GM18520 (cell line): ENCODE measurements around the gene SLC17A5.
A peak's percentile ranks its signal among the peaks of the same experiment; 100 is the strongest.
"Not testable (repeated sequence)": the region's sequence is repeated elsewhere in the genome, so short reads cannot be mapped to it uniquely, and the experiment has no call there.

Experiments
- ATAC-seq: cut with Tn5 transposase; IDR thresholded peaks from one replicate; pipeline ENCODE4 v1.9.1; 2021; ENCODE audit not compliant: unreplicated experiment

SLC17A5 gene, protein sequence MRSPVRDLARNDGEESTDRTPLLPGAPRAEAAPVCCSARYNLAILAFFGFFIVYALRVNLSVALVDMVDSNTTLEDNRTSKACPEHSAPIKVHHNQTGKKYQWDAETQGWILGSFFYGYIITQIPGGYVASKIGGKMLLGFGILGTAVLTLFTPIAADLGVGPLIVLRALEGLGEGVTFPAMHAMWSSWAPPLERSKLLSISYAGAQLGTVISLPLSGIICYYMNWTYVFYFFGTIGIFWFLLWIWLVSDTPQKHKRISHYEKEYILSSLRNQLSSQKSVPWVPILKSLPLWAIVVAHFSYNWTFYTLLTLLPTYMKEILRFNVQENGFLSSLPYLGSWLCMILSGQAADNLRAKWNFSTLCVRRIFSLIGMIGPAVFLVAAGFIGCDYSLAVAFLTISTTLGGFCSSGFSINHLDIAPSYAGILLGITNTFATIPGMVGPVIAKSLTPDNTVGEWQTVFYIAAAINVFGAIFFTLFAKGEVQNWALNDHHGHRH

DNA sequence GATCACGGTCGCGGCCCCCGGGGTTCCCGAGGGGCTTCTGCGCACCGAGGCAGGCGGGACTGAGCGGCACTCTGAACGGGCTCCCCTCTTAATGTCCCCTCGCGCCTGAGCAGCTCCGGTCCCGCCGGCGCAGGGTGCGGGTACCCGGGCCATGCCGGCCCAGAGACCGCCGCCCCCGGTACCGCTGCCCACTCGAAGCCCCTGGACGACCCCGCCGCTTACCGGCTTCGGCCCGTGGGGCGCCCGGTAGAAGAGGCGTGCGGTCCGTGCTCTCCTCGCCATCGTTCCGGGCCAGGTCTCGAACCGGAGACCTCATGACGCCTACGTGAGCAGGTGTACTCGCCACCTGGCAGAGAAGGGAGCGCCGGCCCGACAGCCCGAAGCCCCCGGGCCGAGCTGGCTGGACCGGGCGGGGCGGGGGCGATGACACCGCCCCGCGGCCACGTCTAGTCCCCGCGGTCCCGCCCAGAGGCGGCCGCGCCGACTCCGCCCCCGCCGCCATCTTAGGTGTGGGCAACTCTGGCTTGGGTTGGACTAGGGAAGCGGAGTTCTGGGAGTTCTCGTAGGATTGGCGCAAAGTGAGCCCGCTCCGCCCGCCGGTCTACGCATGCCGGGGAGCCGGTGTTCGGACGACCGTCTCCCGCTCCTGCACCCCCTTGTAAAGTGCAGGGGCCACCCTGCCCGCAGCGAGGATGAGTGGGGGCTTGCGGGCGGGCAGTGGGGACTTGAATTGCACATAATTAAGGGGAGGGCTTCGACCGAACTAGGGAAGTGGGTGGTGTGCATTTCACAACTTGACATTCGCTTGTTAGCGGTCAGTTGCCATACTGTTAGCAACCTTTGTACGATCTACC is at the start of gene SLC17A5:
Gene SLC17A5 (minus strand): TSS at position 422 of the 854 bp plus-strand sequence. CDS start 106 bp downstream, at position 316.
- ATAC-seq: peak; percentile 88

DNA sequence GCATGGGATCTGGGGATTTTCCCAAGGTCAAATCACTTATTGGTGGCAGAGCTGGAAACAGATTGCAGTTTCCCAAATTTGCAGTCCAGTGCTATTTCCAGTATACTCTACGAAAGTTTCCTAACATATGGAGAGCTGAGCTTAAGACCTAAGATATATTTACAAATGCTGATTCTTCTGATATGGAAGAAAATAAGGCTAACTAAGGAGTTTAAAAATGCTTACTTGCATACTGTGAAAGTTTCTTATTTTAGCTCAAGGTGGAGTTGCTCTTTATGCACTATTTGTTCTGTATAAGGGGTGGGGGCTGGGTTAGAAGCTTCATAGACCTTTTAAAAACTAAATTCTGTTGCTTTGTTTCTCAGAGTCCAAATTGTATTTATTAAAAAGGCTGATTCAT is 49.7 kb upstream of the SLC17A5 start:
- ATAC-seq: no peak

DNA sequence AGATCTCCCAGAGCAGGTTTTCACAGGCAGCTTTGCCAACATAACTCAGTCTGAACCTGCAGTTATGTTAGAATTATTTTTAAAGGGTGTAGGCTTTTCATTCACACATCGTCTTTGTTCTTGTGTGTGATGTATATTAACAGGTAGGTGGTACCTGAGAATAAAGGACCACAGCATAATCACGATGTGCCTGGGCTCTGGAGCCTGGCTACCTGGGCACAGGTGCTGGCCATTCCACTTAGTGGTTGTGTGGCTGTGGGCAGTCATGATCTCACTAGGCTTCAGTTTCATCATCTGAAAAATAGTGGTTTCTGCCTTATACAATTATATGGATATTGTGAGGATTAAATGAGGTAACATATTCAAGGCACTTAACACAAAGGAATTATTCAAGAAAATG is 48.7 kb upstream of the SLC17A5 start:
- no peak for ATAC-seq

DNA sequence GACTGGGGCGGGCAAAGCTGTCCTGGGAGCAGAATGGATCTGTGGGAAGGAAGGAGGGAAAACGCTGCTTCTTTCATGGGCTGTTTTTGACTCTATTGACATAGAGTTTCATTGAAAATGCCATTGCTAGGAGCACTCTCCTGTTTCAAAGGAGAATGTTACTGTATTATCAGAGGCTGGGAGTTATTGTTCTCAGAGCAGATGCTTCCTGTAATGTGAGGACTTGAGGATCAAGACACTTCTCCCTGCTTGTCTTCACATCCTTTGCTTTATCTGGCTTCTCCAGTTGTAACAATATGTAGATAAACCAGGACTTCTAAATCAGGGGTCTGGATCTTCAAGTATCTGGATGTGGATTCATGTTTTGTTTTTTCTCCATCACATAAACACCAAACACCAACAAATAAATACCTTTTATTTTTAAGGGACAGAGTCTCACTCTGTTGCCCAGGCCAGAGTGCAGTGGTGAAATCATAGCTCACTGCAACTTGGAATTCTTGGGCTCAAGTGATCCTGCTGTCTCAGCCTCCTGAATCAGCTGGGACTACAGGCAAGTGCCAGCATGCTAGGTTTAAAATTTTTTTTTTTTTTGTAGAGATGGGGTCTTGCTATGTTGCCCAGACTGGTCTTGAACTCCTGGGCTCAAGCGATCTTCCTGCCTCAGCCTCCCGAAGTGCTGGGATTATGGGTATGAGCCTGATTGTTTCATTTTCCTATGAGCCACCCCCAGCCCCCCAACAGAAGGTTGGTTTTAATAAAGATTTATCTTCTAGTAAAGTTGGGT is 46.1 kb upstream of the SLC17A5 start:
- ATAC-seq: no peak

DNA sequence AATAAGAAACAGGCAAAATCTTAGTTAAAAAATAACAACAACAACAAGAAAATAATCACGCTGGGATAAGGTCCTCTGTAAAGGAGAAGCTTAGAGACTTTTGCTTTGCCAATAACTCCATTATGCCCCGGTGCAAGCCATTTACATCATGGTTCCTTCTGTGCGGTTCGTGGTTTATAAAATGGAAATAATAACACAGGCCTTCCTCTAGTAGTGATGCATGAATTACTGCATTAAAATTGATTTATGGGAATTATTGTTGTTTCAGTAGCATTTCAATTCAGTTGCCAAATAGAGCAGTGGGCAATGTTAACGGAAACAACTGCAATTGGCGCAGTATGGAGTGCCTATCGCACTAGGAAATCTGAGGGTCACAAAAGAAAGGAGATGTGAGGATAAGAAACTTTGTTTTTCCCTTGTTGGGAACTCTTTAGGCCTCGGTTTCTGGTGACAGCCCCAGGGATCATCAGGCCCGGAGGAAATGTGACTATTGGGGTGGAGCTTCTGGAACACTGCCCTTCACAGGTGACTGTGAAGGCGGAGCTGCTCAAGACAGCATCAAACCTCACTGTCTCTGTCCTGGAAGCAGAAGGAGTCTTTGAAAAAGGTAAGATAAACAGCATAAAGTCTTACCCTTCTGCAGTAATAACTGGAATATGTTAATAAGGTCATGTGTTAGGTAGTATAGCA is 43.3 kb upstream of the SLC17A5 start:
- ATAC-seq: no peak

DNA sequence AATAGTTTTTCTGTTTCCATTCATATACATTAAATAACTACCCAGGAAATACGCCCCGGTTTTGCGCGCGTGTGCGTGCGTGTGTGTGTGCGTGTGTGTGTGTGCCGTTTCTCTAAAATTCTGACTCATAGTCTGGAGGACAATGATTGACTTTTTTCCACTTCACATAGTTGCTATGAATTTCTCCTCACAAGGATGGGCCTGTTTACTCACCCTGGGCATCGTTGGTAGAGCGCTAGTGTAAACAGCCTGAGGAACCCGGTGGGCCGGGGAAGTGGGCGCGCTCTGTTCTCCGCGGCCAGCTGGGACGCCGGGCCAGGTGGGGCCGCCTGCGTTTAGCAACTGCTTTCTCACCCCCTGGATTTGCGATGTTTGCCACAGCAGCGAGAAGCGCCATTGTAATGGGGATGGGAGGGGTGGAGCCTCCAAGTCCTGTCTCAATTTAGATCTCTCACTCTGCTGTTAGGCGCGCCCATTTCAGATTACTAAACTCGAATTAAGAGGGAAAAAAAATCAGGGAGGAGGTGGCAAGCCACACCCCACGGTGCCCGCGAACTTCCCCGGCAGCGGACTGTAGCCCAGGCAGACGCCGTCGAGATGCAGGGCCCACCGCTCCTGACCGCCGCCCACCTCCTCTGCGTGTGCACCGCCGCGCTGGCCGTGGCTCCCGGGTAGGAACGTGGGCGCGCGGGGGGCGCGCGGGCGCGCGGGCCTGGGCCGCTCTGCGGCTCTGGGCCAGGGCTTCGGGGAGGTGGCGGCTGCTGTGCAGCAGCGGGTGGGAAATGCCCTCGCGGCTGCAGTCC is 42.0 kb upstream of the SLC17A5 start, which contains the start of gene CD109:
Gene CD109 (plus strand): TSS at position 585 of the 803 bp plus-strand sequence. CDS start 13 bp downstream, at position 598.
- peak; percentile 36 for ATAC-seq

DNA sequence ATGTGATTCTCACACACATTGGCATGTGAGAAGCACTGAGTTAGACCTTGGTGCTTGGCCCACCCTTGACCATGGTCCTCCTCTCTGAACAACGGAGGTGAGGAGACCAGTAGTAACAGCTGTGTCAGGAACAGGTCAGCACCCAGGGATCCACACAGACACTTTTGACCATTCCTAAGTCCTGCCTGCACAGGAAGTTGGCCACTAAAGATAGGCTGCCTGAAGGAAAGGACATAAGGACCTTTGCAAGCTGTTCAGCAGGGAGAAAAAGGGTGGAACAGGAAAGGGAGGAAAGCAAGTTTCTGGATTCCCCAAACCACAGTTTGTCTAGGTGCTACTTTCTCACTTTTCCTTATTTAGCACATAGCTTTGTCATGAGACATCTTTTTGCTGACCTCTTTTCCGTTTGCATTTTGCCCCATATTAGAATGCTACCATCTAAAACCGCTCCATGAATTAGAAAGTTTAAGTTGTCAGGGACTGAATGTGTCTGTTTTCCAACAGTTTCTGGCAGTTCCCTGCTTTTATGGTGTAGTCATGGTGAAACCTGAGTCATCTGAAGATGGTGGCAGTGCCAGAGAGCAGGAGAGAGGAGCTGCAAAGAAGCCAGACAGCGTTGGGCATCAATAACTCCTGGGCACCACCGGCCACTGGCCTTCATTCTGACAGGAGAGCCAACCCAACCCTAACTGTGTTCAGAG is 41.1 kb upstream of the SLC17A5 start:
- ATAC-seq: no peak

DNA sequence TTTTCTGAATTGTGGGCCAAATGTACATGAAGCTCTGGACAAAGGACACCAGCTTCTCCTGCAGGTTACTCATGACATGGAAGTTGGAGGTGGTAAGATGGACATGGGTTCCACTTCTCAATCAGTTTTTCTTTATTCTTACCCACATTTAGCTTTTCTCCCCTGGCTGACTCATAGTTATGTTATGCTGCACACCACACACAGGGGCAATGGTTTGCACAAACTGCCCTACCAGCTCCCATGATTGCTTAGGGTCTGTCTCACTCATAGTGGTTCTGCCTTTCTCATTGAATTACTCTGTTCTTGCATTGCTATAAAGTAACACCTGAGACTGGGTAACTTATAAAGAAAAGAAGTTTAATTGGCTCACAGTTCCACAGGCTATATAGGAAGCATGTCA is 37.7 kb upstream of the SLC17A5 start:
- no peak for ATAC-seq

DNA sequence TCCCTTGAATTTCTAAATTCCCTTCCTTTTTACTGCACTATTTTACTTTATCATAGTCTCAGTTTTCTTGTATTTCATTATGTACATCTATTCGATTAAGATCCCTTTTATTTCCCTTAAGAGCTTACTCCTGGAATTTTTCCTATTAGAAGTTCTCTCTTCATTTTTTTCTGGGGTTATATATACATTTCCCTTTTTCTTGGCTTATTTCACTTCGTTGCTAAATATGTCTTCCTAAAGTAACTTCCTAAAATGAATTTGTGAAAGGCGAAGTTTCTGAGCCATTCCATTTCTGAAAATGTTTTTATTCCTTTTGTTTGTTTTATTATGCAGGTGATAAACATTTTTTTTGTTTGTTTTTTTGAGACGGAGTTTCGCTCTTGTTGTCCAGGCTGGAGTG is 36.3 kb upstream of the SLC17A5 start:
- no peak for ATAC-seq

DNA sequence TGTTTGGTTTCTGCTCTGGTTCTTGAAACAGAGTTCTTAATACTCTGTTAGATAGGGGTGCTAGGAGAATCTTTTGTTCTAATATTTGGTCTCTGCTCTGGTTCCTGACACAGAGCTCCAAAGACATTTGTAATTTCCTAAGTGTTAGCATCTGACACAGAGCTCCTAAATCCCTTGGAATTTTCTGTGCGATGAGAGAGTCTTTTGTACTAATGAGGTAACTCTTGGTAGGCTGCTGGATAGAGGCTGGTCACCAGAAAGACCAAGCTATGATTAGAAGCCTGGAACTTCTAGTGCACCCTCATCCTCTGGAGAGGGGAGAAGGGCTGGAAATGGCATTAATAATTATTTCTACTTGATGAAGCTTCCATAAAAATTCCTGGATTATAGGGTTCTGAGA is 34.6 kb upstream of the SLC17A5 start:
- ATAC-seq: no peak

DNA sequence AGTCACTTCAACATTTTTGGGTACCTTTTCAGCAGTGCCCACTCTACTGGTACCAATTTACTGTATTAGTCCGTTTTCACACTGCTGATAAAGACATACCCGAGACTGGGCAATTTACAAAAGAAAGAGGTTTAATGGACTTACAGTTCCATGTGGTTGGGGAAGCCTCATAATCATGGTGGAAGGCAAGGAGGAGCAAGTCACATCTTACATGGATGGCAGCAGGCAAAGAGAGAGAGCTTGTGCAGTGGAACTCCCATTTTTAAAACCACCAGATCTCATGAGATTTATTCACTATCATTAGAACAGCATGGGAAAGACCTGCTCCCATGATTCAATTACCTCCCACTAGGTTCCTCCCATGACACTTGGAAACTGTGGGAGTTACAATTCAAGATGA is 29.8 kb upstream of the SLC17A5 start:
- not testable (repeated sequence) for ATAC-seq

DNA sequence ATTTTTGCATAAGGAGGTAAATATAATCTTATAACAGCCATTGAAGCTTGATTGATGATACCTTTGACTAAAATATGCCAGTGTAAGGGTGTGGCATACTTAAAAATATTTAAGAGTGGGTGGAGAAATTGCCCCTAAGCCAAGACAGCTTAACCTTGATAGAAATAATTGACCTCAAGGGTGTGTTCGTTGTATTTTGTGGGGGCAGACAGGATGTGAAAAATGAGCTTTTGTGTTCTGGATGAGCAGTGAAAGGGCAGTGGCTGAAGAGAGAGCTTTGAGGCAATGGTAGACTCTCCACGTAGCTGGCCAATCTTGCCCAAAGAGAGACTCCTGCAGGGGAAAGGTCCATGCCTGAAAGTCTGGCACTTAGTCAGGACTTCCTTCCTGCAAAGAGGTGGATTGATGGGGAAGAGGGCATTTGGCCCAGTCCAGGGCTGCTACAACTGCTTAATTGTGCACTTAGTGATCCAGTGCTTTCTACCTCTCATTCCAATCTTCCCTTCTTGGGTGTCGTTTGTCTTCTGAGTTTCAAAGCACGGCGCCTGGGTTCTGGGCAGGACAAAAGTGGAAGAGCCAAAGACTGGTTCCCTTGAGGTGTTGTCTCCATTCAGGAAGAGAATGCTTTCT is 26.6 kb upstream of the SLC17A5 start:
- no peak for ATAC-seq

DNA sequence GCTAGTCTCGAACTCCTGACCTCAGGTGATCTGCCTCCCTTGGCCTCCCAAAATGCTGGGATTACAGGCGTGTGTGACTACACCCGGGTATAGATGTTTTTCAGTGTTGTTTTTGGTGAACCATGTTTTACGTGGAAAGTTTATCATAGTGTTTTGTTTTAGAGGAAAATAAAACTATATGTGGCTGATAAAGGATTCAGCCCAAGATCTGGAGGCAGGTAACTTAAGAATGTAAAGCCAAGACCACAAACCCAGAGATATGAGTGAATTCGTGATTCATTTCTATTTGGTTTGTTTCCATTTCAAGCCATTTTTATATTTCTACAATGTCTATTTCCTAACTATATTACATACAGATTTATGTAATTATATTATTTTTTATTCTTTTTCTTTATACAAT is 26.1 kb upstream of the SLC17A5 start:
- ATAC-seq: not testable (repeated sequence)

DNA sequence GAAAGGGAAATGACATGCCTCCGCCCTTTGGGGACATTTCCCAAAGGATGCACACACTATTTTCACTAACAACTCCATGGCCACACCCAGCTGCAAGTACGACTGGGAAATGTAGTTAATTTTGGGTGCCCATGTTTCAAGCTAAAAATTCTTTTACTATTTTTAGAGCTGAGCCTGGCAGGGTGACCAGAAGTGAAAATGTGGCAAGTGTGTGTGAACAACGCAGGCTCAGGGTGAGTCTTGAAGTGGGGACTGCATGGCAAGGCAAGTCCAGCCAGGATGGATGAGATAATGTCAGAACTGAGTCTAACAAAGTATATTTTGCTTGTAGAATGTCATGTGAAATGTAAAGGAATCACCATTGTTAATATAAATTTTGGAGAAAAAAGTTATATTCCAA is 25.2 kb upstream of the SLC17A5 start:
- no peak for ATAC-seq

DNA sequence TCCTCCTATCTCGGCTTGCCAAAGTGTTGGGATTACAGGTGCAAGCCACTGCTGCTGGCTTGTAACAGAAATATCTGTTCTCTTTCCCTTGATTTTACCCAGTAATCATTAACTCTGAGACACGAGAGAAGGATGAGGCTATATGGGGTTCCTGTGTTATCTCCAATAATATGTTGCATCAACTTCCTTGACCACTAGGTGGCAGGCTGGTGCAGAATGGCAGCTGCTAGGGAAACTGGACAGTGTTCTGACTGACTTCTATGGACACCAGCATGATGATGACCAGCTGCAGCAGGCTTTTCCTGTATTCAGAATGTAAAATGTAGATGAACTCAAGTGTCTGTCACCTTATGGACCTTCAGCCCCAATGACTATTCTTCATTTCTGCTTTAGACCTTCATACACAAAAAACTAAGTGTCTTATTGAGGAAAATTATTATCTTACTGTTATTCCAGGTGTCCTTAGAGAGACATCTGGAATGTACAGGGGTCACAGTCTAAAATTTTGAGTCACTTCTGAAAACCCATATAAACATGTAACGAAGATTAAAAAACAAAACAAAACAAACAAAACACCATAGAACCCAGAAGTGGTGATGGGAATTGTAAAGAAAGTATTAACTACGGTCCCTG is 21.8 kb upstream of the SLC17A5 start:
- ATAC-seq: peak; percentile 91

DNA sequence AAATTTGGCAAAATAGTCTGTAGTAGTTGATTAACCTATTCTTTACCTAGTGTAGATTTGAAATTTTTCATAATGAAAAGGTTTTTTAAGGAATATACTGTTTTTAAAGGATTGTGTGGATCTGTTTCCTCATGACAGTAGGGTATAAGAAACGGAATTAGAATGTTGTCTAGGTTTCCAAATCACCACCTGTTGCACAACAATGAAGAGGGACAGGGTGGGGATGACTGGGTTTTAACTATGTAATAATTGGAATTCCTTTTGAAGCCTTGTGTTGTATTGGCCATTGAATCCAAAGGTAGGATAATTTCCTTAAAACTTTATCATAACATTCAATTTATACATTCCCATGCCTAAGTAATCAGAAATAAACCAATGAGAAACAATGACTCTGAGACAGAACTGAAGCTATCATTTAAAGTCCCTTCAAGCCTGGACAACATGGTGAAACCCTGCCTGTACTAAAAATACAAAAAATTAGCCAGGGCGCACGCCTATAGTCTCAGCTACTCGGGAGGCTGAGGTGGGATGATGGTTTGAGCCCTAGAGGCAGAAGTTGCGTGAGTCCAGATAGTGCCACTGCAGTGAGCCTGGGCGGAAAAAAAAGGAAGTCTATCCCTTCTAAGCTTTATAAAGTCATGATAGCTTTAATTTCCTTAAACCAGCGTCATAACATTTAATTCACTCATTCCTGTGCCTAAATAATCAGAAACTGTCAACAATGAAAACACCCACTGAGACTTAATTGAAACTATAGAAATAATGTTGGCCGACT is 18.3 kb upstream of the SLC17A5 start:
- no peak for ATAC-seq

DNA sequence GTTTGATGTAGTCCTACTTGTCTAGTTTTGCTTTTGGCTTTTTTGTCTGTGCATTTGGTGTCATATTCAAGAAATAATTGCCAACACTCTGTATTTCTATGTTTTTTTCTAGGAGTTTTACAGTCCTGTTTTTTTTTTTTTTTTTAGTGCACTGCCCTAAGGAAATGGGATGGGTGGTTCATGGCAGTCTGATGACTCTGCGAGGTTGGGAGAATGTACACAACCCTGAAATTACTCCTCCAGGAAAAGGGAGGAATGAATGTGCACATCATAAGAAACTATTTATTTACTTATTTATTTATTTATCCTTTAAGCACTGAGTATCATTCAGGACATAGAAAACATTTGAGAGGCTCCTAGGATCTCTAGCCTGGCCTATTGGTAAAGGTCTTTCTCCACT is 15.2 kb upstream of the SLC17A5 start:
- ATAC-seq: no peak
